Hair follicle dermal papilla cell (primary cell): ENCODE results near the gene DENND5A. TPM values are rescaled to one million over a fixed set of nuclear protein-coding genes. Genes with fewer than 3 reads are reported as not detected.

Experiments
- small RNA-seq: library from RNA; depleted of rRNA; stranded (forward); fragments of <200 nt; gene quantifications from one replicate; pipeline ENCODE3, GENCODE V24; 2012
- total RNA-seq: library from RNA; depleted of rRNA; stranded (reverse); fragments of >200 nt; gene quantifications from 2 replicates; pipeline ENCODE4 v1.2.3, GENCODE V29; 2012

DENND5A gene
- total RNA-seq, result 185 and 231 TPM in 2 replicates

DNA sequence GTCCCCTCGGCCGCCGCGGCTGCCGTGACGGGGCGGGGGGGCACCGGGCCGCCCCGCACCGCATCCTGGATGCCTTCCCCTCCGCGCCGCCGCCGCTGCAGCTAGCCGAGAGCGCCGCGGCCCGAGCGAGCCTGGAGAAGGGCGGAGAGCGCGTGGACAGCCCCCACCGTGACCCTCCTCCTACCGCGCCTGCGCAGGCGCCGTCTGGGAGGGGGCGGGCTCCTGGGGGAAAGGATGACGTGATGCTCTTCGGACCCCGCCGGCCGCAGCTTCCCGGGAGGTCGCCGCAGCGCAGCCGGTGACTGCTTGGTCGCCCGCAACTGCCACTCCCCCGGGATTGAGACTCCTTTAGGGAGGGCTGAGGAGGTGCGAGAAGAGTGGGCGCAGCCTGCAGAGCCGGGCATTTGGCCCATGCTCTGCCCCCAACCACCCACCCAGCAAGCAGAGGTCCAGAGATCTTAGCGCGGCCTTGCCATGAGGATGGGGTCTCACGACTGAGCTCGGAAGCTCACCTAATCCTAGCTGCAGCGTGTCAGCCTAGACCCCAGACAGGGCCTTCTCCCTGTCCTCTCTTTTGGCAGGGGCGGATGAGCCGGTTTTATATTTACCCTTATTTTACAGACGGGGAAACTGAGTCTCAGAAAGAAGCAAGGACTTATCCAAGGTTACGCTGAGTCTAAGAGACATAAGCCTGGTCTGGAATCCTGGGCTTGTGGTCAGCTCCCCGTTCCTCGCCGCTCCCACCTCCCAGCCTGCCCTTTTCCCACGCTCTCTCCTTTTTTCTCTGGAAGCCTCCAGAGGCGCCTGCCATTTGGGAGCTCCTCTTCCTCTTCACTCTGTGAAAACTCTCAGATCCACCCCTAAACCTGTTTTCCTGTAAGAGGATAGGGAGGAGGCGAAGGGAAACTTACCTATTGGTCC, at the start of gene DENND5A:
Gene DENND5A, minus strand, starts transcription at position 140 of the 921 bp plus-strand sequence. CDS start 281 bp downstream, outside the sequence.

DNA sequence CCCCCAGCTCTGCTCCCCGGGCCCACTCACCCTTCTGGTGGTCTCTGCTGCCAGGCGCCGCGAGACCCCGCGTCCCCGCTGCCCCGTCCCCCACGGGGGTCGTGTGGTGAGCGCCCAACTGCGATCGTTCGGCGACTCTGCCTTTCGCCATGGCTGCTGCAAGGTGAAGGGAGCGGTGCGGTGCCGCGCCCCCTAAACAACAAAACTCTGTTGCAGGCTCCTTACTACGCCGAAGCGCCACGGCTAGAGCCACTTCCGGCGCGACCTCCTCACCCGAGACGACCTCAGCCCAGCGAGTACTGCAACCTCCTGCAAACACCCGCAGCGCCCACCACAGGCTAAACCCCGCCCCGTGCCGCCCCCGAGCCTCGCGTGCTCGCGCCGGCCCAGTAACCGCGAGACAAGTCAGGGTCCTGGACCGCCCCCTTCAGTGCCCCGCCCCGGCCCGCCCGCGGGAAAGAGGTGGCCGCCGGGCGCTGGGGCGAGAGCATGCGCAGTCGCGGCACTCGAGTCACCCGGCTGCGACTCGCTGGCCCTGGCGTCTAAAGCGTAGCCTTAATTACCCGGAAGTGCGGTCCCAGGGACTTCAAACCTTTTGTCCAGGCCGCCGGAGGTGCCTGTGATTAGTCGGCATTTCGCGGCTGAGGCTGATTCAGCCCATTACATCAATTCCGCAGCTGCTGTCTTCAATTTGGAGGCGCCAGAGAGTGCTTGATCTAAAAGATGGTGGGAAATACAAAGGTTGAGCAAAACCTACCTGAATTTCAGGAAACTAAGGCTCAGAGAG, 49.3 kb upstream of the DENND5A start, which contains the start of gene TMEM41B:
Gene TMEM41B, minus strand, starts transcription at position 303 of the 787 bp plus-strand sequence. Its CDS starts 152 bp downstream, at position 151.

DNA sequence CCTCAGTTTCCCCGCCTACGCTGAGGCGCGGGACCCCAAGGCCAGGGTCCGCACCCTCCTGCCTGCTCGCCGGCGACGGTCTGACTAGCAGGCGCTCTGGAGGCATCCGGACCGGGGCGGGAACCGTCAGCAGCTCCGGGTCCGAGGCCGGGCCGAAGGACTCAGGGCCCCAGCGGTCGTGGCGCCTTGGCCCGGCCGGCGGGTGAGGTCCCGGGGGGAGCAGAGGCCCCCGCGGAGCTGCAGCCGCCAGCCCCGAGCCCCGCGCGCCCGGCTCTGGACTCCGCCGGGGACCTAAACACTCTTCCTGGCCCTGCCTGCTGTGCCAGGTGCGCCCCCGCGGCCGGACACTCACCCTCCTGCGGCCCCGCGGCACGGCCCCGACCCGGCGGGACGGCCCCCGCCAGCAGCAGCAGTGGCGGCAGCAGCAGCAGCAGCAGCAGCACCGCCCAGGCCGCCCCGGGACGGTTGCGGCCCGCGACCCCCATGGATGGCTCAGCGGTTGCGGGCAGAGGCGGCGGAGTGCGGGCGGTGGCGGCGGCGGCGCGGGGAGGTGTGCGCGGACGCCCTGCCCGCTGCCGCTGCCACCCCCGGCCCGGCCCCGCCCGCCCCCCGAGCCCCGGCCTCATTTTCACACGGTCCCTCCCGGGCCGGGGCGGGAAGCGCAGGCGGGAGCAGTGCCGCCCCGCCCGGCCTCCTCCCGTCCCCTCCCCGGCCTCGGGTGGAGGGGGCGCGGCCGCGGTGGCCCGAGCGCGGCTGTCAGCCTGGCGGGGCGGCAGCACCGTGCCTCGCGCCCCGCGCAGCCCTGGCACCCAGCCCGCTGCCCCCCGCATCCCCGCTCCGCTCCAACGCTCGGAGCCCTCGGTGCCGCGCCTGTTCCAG, 173.9 kb downstream of the DENND5A start, which contains the start of gene SCUBE2:
Gene SCUBE2, minus strand, starts transcription at position 556 of the 879 bp plus-strand sequence. Its CDS starts 71 bp downstream, at position 485.

Small RNA genes lying within 50 kb of the gene (small RNA-seq; reads per million reads assigned to genes)
- gene MIR5691 (not detected), gene RF00017 (not detected)

Other genes starting within 250 kb of the DENND5A start
- 3.6 and 4.4 TPM in 2 replicates for gene SCUBE2, start 173.8 kb downstream of the DENND5A start, total RNA-seq
- gene TMEM41B, start 49.2 kb upstream of the DENND5A start, total RNA-seq, result 50.5 and 55.8 TPM in 2 replicates
- 89.4 and 111 TPM in 2 replicates for gene IPO7, start 119.3 kb upstream of the DENND5A start, total RNA-seq
- gene ZNF143, start 195.7 kb upstream of the DENND5A start, total RNA-seq, result 21.7 and 28.2 TPM in 2 replicates